Right hindlimb (tissue), 1 donor: Measurements from ENCODE around the gene TMEM259.

Experiments used
- DNase-seq: peaks from one replicate; pipeline ENCODE4 v3.0.0-alpha.2; 2018

Gene TMEM259

GRCh38 chr19:1000591-1001537 lies 20.1 kb downstream of the TMEM259 start:
- DNase-seq: no peak

GRCh38 chr19:1000095-1000494 lies 20.8 kb downstream of the TMEM259 start, which contains the start of gene GRIN3B:
GRIN3B (plus strand) TSS chr19:1000419; CDS start chr19:1000438, 19 bp downstream.
- DNase-seq: no peak

- no peak for DNase-seq
Observed at GRCh38 chr19:999379-999719, 21.6 kb downstream of the TMEM259 start.

GRCh38 chr19:998064-998463 lies 22.9 kb downstream of the TMEM259 start:
- DNase-seq: no peak

- no peak for DNase-seq
Observed at GRCh38 chr19:996051-996838, 24.7 kb downstream of the TMEM259 start.

GRCh38 chr19:995051-995827 lies 25.7 kb downstream of the TMEM259 start:
- DNase-seq: no peak

- no peak for DNase-seq
Observed at GRCh38 chr19:994516-994915, 26.4 kb downstream of the TMEM259 start.

- DNase-seq: no peak
Observed at GRCh38 chr19:993831-994393, 27.0 kb downstream of the TMEM259 start.

GRCh38 chr19:993361-993830 lies 27.5 kb downstream of the TMEM259 start:
- DNase-seq: no peak

GRCh38 chr19:992670-993055 lies 28.3 kb downstream of the TMEM259 start:
- no peak for DNase-seq

- no peak for DNase-seq
Observed at GRCh38 chr19:991932-992669, 28.8 kb downstream of the TMEM259 start.

- DNase-seq: no peak
Observed at GRCh38 chr19:991174-991931, 29.6 kb downstream of the TMEM259 start.

GRCh38 chr19:990746-991145 lies 30.2 kb downstream of the TMEM259 start:
- DNase-seq: no peak

- DNase-seq: no peak
Observed at GRCh38 chr19:990119-990571, 30.8 kb downstream of the TMEM259 start.

- no peak for DNase-seq
Observed at GRCh38 chr19:989381-990081, 31.4 kb downstream of the TMEM259 start.

- no peak for DNase-seq
Observed at GRCh38 chr19:988510-988909, 32.4 kb downstream of the TMEM259 start.

- DNase-seq: no peak
Observed at GRCh38 chr19:988081-988480, 32.8 kb downstream of the TMEM259 start.

- DNase-seq: no peak
Observed at GRCh38 chr19:986083-986482, 34.8 kb downstream of the TMEM259 start.

- peak; percentile 95 for DNase-seq
Observed at GRCh38 chr19:984165-984967, 36.6 kb downstream of the TMEM259 start, which contains the start of gene WDR18. WDR18 (plus strand) TSS chr19:984345; CDS start chr19:984354, 9 bp downstream.
